Immature natural killer cell (primary cell): ENCODE data around the gene CARMIL1. TPM values are rescaled to one million over a fixed set of nuclear protein-coding genes. Genes with fewer than 3 reads are reported as not detected.
A peak's percentile ranks its signal among the peaks of the same experiment; 100 is the strongest.
"Not testable (repeated sequence)": the region's sequence is repeated elsewhere in the genome, so short reads cannot be mapped to it uniquely, and the experiment has no call there.

Experiments used
- DNase-seq, 3 donors: peaks; one replicate each; pipeline ENCODE4 v3.0.0; 2022; ENCODE audit warnings: mixed read lengths in 1 of 3
- H3K27ac Mint-ChIP-seq, 6 donors: one replicate each; pipeline ENCODE4 v1.8.0; 2020; ENCODE audit warnings: mixed read lengths in 6 of 6, mild to moderate bottlenecking in 5 of 6, inconsistent platforms in 4 of 6, moderate library complexity in 3 of 6
- H3K27me3 Mint-ChIP-seq, 3 donors: one replicate each; pipeline ENCODE4 v1.8.0; 2020 to 2021; ENCODE audit warnings: low read depth in 3 of 3, mild to moderate bottlenecking in 3 of 3, mixed read lengths in 3 of 3, moderate library complexity in 3 of 3, inconsistent platforms in 1 of 3
- H3K36me3 Mint-ChIP-seq, 3 donors: one replicate each; pipeline ENCODE4 v1.8.0; 2020; ENCODE audit warnings: mixed read lengths in 3 of 3, inconsistent platforms in 2 of 3, mild to moderate bottlenecking in 2 of 3
- H3K4me1 Mint-ChIP-seq, 2 donors: one replicate each; pipeline ENCODE4 v1.8.0; 2020; ENCODE audit warnings: inconsistent platforms in 2 of 2, mild to moderate bottlenecking in 2 of 2, mixed read lengths in 2 of 2, moderate library complexity in 1 of 2
- H3K4me3 Mint-ChIP-seq, 5 donors: one replicate each; pipeline ENCODE4 v1.8.0; 2020; ENCODE audit warnings: mild to moderate bottlenecking in 5 of 5, mixed read lengths in 5 of 5, inconsistent platforms in 3 of 5, moderate library complexity in 3 of 5
- H3K9me3 Mint-ChIP-seq, 6 donors: one replicate each; pipeline ENCODE4 v1.8.0; 2020; ENCODE audit warnings: mild to moderate bottlenecking in 6 of 6, mixed read lengths in 6 of 6, inconsistent platforms in 4 of 6, moderate library complexity in 3 of 6
- polyA plus RNA-seq, 3 donors: library from polyadenylated mRNA; unstranded; fragments of 300-500 nt; fragmentation: Illumina TruSeq; gene quantifications; one replicate each; pipeline ENCODE4 v1.2.3, GENCODE V29; 2021

CARMIL1 gene
- polyA plus RNA-seq, 3 donors from 2014 or later, result 0.12 TPM; not detected in 2

DNA sequence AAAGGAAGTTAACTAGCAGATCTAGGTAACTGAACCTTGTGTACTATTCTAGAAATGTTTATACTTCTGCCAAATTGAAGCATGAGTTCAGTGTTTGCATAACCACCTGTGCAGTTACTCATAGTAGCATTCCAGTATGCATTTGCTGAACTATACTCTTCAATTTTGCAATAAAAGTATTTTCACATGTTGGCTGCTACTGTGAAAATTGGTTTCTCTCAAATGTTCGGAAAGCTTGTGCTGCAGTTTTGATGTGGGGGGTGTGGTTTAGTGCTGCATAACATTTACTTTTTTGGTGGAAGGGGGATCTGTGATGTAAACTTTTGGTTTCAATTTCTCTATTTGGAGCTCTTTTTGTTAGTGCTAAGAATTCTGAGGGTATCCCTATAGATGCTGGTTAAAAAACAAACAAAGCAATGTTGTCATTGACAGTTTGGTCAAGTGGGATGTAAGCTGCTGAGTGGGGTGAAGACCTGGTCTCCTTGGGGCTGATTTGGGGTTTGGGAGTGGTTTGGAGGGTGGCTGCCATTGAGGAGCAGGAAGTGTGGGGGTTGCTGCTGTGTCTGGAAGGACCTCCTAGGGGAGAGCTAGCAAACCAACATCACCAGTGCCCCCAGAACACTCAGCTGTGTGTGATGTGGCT lies 87.8 kb downstream of the CARMIL1 start:
- no peaks in the 10 kb centered on the region for H3K36me3 Mint-ChIP-seq
- peak overlapping the region; percentile 71 to 89 (median 84) for H3K27ac Mint-ChIP-seq
- H3K27me3 Mint-ChIP-seq, result peaks cover 0 to 5% (median under 1%) of the 10 kb centered on the region in 3 donors
- peak overlapping the region; percentile 39 to 78 (median 76) for H3K4me3 Mint-ChIP-seq
- H3K4me1 Mint-ChIP-seq, result peaks cover 22 to 31% of the 10 kb centered on the region in 2 donors
- H3K9me3 Mint-ChIP-seq, result peaks cover 0 to 1% (median 0%) of the 10 kb centered on the region in 6 donors
- DNase-seq, result peak; percentile 45 to 54 (median 53)

DNA sequence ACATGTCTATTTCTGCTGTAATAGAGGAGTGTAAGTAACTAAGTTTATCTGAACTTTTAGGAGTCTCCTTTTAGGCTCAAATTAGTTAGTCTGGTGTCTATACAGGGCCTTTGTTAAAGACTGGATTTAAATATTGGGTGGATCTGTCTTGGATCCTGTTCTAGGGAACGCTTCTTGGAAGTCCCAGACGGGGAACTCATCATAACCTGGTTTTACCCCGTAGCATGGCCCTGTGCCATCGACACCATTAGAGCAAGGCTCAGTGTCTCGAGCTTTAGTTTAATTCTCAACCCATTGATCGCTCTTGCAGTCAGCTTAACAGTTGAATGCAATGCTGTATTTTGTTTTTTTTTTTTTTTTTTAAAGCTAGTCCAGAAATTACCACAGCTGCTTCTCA lies 89.9 kb downstream of the CARMIL1 start:
- no peak overlapping the region for H3K4me3 Mint-ChIP-seq
- H3K9me3 Mint-ChIP-seq, result peaks cover 0 to 1% (median 0%) of the 10 kb centered on the region in 6 donors

DNA sequence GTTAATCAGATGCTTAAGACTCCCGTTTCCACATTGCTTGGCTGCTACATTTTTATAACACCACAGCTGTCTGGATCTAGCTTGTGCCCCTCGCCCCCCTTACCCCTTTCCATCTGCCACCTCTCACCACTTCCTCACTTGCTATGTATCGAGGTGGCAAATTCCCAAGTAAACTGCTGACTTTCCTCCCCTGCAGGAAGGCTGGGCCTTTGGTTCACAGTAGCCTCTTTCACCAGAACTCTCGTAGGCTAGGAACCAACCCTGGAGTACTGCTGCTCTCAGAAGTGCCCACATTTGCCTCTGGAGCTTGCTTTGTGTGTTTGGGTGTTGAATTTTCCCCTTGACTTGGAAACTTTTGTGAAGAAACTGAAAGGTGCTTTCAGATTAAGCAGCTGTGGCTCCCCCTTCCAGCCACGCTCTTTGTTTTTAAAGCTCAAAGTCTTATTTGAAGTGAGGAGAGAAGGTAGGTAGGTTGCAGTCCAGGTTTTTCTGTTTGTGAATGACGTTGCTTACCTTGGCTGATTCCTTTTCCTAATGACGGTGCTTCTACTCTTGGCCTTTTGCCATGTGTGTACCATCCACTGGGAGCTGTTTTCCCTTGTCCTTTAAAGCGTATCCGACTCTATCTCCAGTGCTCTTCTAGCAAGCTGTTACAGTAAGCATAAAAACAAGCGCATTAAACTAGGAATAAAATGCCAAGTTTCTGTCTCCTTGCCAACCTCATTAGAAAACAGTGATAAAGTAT lies 90.4 kb downstream of the CARMIL1 start:
- Mint-ChIP-seq H3K27me3 (peaks cover 0 to 5% (median 1%) of the 10 kb centered on the region in 3 donors), H3K36me3 (no peaks in the 10 kb centered on the region), H3K4me1 (peaks cover 22 to 31% of the 10 kb centered on the region in 2 donors), H3K4me3 (peak overlapping the region in 1 of 5 donors; percentile 10), H3K27ac (peak overlapping the region in 3 of 6 donors; percentile 10 to 56 (median 36)), H3K9me3 (peaks cover 0 to 4% (median 0%) of the 10 kb centered on the region in 6 donors)
- no peak for DNase-seq

More for the DNA sequence above, 89.9 kb downstream of the CARMIL1 start:
- Mint-ChIP-seq H3K36me3 (no peaks in the 10 kb centered on the region), H3K27me3 (peaks cover 0 to 5% (median 1%) of the 10 kb centered on the region in 3 donors), H3K4me1 (peaks cover 22 to 31% of the 10 kb centered on the region in 2 donors), H3K27ac (peak overlapping the region in 1 of 6 donors; percentile 23)
- no peak for DNase-seq

DNA sequence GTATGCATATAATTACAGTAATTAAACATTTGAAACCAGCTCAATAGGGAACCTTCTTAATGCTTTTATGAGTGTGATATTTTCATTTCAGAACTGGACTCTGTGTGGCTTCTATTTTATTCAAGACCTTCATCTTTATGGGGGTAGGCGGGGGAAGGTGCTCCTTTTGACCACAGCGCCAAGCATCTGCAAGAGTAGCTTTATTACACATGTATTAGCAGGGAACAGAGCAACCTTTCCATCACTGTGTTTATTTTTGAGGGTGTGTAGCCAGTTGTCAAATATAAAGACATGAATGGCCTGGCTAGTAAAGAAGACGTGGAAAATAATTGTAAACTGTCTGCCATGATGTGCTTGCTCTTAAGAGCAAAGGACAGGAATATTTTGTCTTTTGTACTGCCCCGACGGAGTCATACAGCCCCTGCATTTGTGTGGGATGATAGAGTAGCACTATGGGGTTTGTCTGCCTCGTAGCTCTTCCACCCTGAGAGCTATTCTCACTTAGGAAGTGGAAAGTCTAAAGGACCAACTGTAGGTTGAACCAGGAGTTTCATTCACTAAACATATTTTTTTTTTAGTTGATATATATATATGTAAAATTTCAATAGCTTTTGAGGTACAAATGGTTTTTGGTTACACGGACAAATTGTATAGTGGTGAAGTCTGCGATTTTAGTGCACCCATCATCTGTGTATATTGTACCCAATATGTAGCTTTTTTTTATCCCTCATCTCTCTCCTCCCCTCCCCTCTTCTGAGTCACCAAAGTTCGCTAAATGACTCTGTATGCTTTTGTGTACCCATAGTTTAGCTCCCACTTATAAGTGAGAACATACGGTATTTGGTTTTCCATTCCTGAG lies 91.2 kb downstream of the CARMIL1 start:
- H3K9me3 Mint-ChIP-seq, result peaks cover under 1 to 7% (median 4%) of the 10 kb centered on the region in 6 donors
- no peak overlapping the region for H3K4me3 Mint-ChIP-seq
- H3K36me3 Mint-ChIP-seq, result peaks cover 0 to 3% (median 2%) of the 10 kb centered on the region in 3 donors
- peak overlapping the region in 2 of 6 donors; percentile 1 to 17 for H3K27ac Mint-ChIP-seq
- peaks cover 0 to 5% (median 1%) of the 10 kb centered on the region in 3 donors for H3K27me3 Mint-ChIP-seq
- H3K4me1 Mint-ChIP-seq, result peaks cover 22 to 31% of the 10 kb centered on the region in 2 donors
- no peak for DNase-seq

DNA sequence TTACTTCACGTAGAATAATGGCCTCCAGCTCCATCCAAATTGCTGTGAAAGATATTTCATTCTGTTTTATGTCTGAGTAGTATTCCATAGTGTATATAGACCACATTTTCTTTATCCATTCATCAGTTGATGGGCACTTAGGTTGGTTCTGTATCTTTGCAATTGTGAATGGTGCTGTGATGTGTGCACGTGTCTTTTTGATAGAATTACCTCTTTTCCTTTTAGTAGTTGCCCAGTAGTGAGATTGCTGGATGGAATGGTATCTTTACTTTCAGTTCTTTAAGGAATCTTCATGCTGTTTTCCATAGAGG lies 91.8 kb downstream of the CARMIL1 start:
- Mint-ChIP-seq H3K4me3 (no peak overlapping the region), H3K4me1 (peaks cover 22 to 31% of the 10 kb centered on the region in 2 donors), H3K27ac (no peak overlapping the region), H3K36me3 (peaks cover 0 to 6% (median 4%) of the 10 kb centered on the region in 3 donors), H3K27me3 (peaks cover 0 to 5% (median 1%) of the 10 kb centered on the region in 3 donors), H3K9me3 (peaks cover 3 to 10% (median 7%) of the 10 kb centered on the region in 6 donors)
- no peak for DNase-seq

DNA sequence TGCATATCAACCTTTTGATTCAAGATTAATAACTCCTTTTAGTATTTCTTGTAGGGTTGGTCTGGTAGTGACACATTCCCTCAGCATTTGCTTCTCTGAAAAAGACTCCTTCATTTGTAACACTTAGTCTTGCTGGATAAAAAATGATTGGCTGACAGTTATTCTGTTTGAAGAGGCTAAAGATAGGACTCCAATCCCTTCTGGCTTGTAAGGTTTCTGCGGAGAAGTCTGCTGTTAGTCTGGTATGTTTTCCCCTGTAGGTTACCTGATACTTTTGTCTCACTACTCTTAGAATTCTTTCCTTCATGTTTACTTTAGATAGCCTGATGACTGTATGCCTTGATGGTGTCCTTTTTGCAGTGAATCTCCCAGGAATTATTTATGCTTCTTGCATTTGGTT lies 96.0 kb downstream of the CARMIL1 start:
- H3K36me3 Mint-ChIP-seq, result peaks cover 4 to 6% (median 4%) of the 10 kb centered on the region in 3 donors
- peaks cover 0 to under 1% of the 10 kb centered on the region in 2 donors for H3K4me1 Mint-ChIP-seq
- no peak for DNase-seq
- H3K27ac Mint-ChIP-seq, result no peak overlapping the region
- H3K27me3 Mint-ChIP-seq, result peaks cover 0 to 3% (median 1%) of the 10 kb centered on the region in 3 donors
- peaks cover 3 to 10% (median 7%) of the 10 kb centered on the region in 6 donors for H3K9me3 Mint-ChIP-seq
- H3K4me3 Mint-ChIP-seq, result no peak overlapping the region

DNA sequence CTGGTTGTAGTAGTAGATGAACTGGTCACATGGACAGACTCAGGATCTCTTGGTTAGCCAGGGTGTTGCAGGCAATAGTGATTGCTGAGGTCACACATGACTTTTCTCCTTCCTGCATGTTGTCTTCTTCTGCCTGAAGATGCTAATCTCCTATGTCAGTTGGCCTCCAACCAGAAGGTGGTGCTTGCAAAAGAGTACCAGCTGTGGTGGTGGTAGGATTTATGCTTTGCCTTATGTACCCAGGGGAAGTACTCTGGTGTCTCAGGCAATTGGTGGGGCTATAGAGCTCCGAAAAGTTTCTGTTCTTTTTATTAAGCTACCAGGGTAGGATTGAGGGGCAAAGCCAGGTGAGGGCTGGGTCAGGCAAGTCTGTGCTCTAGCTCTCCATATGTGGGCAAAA lies 98.5 kb downstream of the CARMIL1 start:
- DNase-seq, result no peak
- Mint-ChIP-seq H3K4me3 (no peak overlapping the region), H3K4me1 (no peaks in the 10 kb centered on the region), H3K27ac (no peak overlapping the region), H3K9me3 (peaks cover 3 to 10% (median 7%) of the 10 kb centered on the region in 6 donors), H3K36me3 (peaks cover 4 to 6% (median 4%) of the 10 kb centered on the region in 3 donors), H3K27me3 (peaks cover 0 to 5% (median 0%) of the 10 kb centered on the region in 3 donors)

DNA sequence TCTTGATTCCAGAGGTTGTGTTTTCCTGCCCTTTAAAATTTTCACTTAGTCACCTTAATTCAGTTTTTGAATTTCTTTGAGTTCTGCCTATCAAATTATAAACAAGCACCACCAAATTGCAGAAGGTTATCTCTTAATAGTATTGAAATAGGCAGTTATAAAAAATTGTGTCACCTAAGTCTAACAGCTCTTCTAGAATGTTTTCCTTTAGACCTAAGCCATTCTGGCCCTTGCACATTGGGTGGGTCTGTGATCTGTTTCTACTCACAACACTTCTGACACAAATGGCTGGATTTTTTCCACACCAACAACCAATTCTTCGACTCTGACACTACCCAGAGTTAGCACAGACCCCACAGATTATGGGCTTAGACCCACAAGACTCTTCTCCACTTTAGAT lies 101.9 kb downstream of the CARMIL1 start:
- peaks cover 0 to 5% (median 0%) of the 10 kb centered on the region in 3 donors for H3K27me3 Mint-ChIP-seq
- no peak overlapping the region for H3K27ac Mint-ChIP-seq
- no peak for DNase-seq
- H3K4me3 Mint-ChIP-seq, result no peak overlapping the region
- no peaks in the 10 kb centered on the region for H3K9me3 Mint-ChIP-seq
- peaks cover 0 to 4% (median 0%) of the 10 kb centered on the region in 3 donors for H3K36me3 Mint-ChIP-seq
- H3K4me1 Mint-ChIP-seq, result no peaks in the 10 kb centered on the region

DNA sequence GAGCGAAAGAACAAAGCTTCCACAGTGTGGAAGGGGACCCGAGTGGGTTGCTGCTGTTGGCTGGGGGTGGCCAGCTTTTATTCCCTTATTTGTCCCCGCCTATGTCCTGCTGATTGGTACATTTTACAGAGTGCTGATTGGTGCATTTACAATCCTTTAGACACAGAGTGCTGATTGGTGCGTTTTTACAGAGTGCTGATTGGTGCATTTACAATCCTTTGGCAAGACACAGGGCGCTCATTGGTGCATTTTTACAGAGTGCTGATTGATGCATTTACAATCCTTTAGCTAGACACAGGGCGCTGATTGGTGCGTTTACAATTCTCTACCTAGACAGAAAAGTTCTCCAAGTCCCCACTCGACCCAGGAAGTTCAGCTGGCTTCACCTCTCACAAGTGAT lies 103.3 kb downstream of the CARMIL1 start:
- not testable (repeated sequence) for H3K4me3 Mint-ChIP-seq, H3K27ac Mint-ChIP-seq, H3K4me1 Mint-ChIP-seq, H3K36me3 Mint-ChIP-seq, DNase-seq, H3K9me3 Mint-ChIP-seq, H3K27me3 Mint-ChIP-seq

DNA sequence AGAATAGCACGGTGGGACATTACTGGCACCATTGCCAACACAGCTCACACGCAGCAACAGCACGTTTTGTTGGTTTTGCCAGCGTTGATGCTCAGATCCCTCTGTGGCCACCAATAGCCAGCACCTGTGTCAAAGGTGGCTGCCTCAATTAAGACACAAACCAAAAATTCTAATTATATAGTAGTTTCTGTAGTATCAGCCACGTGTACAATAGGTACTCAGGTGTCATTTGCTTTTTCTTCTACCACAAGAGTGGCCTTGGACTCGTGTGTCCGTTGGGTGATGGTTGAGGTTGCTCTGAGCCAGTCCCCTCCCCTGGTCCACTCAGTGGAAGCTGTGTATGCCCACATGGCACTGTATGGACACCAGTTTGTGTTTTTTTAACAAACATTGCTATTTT lies 105.1 kb downstream of the CARMIL1 start:
- no peaks in the 10 kb centered on the region for H3K4me1 Mint-ChIP-seq
- H3K27me3 Mint-ChIP-seq, result peaks cover 0 to 3% (median 0%) of the 10 kb centered on the region in 3 donors
- no peak overlapping the region for H3K27ac Mint-ChIP-seq
- H3K4me3 Mint-ChIP-seq, result no peak overlapping the region
- no peaks in the 10 kb centered on the region for H3K9me3 Mint-ChIP-seq
- H3K36me3 Mint-ChIP-seq, result no peaks in the 10 kb centered on the region
- no peak for DNase-seq

DNA sequence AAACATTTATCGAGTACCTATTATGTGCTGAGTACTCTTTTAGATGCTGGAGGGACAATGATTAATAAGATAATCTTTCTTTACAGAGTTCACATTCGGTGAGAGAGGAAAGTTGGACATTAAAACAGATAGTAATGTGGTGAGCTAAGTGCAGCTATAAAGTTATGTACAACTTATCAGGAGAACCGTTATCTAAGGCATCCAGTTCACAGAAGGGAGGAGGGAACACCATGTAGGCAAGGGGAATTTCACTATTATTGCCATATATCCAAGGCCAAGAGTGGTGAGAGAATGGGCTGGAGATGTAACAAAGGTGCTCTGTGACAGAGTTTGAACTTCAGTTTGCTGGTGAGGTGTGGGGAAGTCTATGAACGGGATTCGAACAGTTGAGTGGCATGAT lies 105.8 kb downstream of the CARMIL1 start:
- H3K9me3 Mint-ChIP-seq, result no peaks in the 10 kb centered on the region
- H3K4me1 Mint-ChIP-seq, result no peaks in the 10 kb centered on the region
- no peak overlapping the region for H3K4me3 Mint-ChIP-seq
- no peaks in the 10 kb centered on the region for H3K36me3 Mint-ChIP-seq
- DNase-seq, result no peak
- H3K27me3 Mint-ChIP-seq, result peaks cover 0 to 3% (median 0%) of the 10 kb centered on the region in 3 donors
- H3K27ac Mint-ChIP-seq, result no peak overlapping the region

DNA sequence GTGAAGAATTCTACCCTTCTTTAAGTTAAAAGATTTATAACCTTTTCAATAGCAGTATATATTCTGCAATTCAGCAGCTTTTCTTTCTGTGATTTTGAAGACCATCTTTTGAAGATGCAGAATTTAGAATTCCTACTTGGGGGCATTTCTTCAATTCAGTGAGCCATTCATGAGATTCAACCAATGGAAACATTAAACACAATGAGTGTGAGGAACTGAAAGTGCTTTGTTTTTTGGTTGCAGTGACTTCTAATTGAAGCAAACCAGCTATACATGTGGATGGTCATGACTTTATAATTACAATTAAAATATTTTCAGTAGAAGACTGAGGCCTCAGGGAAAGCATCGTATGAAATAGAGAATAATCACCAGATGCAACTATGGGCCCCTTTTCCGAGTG lies 108.3 kb downstream of the CARMIL1 start:
- Mint-ChIP-seq H3K4me3 (no peak overlapping the region), H3K27me3 (peaks cover 0 to 2% (median 1%) of the 10 kb centered on the region in 3 donors), H3K9me3 (no peaks in the 10 kb centered on the region), H3K36me3 (no peaks in the 10 kb centered on the region), H3K27ac (no peak overlapping the region), H3K4me1 (no peaks in the 10 kb centered on the region)
- DNase-seq, result no peak

DNA sequence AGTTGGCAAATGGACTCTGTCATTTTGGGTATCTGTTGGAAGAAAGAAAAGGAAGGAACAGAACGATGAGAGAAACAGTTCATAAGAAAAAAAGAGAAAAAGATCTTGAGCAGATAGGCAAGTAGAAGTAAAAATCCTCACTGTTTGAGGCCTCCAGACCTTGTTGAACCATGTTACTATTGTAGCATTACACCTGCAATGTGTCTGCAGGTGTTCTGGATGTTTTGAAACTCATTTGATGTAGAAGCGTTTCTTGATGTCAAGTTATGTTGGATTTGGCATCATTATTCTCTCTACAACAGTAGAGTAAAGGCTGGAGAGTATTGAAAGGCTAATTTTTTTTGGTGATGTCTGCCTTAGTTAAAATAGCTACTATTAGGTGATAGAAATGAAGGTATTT lies 108.7 kb downstream of the CARMIL1 start:
- Mint-ChIP-seq H3K4me3 (no peak overlapping the region), H3K27me3 (peaks cover 0 to 2% (median 0%) of the 10 kb centered on the region in 3 donors), H3K4me1 (no peaks in the 10 kb centered on the region), H3K9me3 (no peaks in the 10 kb centered on the region), H3K27ac (no peak overlapping the region), H3K36me3 (no peaks in the 10 kb centered on the region)
- DNase-seq, result no peak
